HEK293 (cell line): ENCODE measurements around the gene GNPNAT1.

Source experiments
- CTCF ChIA-PET: fragments of 350-600 bp; formaldehyde crosslinking; extraction: SDS; loops from one replicate; lab custom pipeline; 2021; ENCODE audit warnings: antibody characterized with exemption; lab: Yijun Ruan, JAX
- POLR2A ChIA-PET: fragments of 300-600 bp; formaldehyde crosslinking; extraction: SDS; loops from one replicate; lab custom pipeline; 2020; ENCODE audit warnings: antibody characterized with exemption, inconsistent platforms; lab: Yijun Ruan, JAX
- H3K27ac ChIP-seq: fragments of 200-500 bp; sonication (Bioruptor generic); 2 replicates; pipeline ENCODE4 v1.5.1; 2014; ENCODE audit warnings: low read depth, low read length, control low read depth, inconsistent platforms; ENCODE audit errors: extremely low read depth
- H3K36me3 ChIP-seq, 2 experiments: fragments of 200-500 bp in 1 of 2; sonication (Bioruptor generic) in 1 of 2; 1 replicate in 1 of 2; 2 replicates in 1 of 2; pipeline ENCODE4 v1.5.1; 2014 to 2017; ENCODE audit warnings: inconsistent platforms in 2 of 2, low read length in 2 of 2; ENCODE audit not compliant: control insufficient read depth in 2 of 2, insufficient read depth in 1 of 2
- H3K4me1 ChIP-seq: fragments of 200-500 bp; sonication (Bioruptor generic); 2 replicates; pipeline ENCODE4 v1.5.1; 2014; ENCODE audit warnings: mild to moderate bottlenecking, low read length, inconsistent platforms; ENCODE audit not compliant: control insufficient read depth, insufficient read depth
- H3K4me3 ChIP-seq: 2 replicates; pipeline ENCODE4 v1.5.1; 2011; ENCODE audit warnings: low read depth, mild to moderate bottlenecking, control low read depth, low read length, moderate library complexity
- H3K9me3 ChIP-seq: fragments of 200-500 bp; sonication (Bioruptor generic); 2 replicates; pipeline ENCODE4 v1.5.1; 2014; ENCODE audit warnings: low read depth, low read length, inconsistent platforms; ENCODE audit not compliant: control insufficient read depth, insufficient read depth
- FEZF1 ChIP-seq: fragments of 450-650 bp; formaldehyde crosslinking; IDR thresholded peaks from 2 replicates; pipeline ENCODE4 v1.5.1; 2016; ENCODE audit warnings: missing biosample characterization, missing genetic modification characterization
- GLIS1 ChIP-seq: fragments of 450-650 bp; formaldehyde crosslinking; IDR thresholded peaks from 2 replicates; pipeline ENCODE4 v1.5.1; 2016; ENCODE audit warnings: missing biosample characterization, missing genetic modification characterization
- HIC1 ChIP-seq: fragments of 450-650 bp; formaldehyde crosslinking; IDR thresholded peaks from 2 replicates; pipeline ENCODE4 v1.5.1; 2016; ENCODE audit warnings: missing biosample characterization, missing genetic modification characterization
- KLF10 ChIP-seq: fragments of 450-650 bp; IDR thresholded peaks from 2 replicates; pipeline ENCODE4 v1.5.1; 2018; ENCODE audit warnings: missing biosample characterization, mild to moderate bottlenecking, missing genetic modification characterization
- KLF9 ChIP-seq: fragments of 450-650 bp; formaldehyde crosslinking; IDR thresholded peaks from 2 replicates; pipeline ENCODE4 v1.5.1; 2016; ENCODE audit warnings: missing biosample characterization, missing genetic modification characterization, low read depth
- OSR2 ChIP-seq: fragments of 450-650 bp; formaldehyde crosslinking; IDR thresholded peaks from 2 replicates; pipeline ENCODE4 v1.5.1; 2016; ENCODE audit warnings: missing biosample characterization, missing genetic modification characterization
- PRDM4 ChIP-seq: fragments of 450-650 bp; formaldehyde crosslinking; IDR thresholded peaks from 2 replicates; pipeline ENCODE4 v1.5.1; 2017; ENCODE audit warnings: missing biosample characterization, missing genetic modification characterization
- WT1 ChIP-seq: fragments of 450-650 bp; formaldehyde crosslinking; IDR thresholded peaks from 2 replicates; pipeline ENCODE4 v1.5.1; 2016; ENCODE audit warnings: missing biosample characterization, missing genetic modification characterization
- ZNF146 ChIP-seq: fragments of 450-650 bp; formaldehyde crosslinking; IDR thresholded peaks from 2 replicates; pipeline ENCODE4 v1.5.1; 2016; ENCODE audit warnings: missing biosample characterization, missing genetic modification characterization
- ZNF184 ChIP-seq: fragments of 450-650 bp; IDR thresholded peaks from 2 replicates; pipeline ENCODE4 v1.5.1; 2018; ENCODE audit warnings: missing biosample characterization, mild to moderate bottlenecking, missing genetic modification characterization
- ZNF292 ChIP-seq: fragments of 450-650 bp; formaldehyde crosslinking; IDR thresholded peaks from 2 replicates; pipeline ENCODE4 v1.5.1; 2016; ENCODE audit warnings: low read depth, missing biosample characterization, missing genetic modification characterization, borderline replicate concordance
- ZNF311 ChIP-seq: fragments of 450-650 bp; formaldehyde crosslinking; IDR thresholded peaks from 2 replicates; pipeline ENCODE4 v1.5.1; 2017; ENCODE audit warnings: missing biosample characterization, missing genetic modification characterization, borderline replicate concordance
- ZNF341 ChIP-seq: fragments of 450-650 bp; formaldehyde crosslinking; IDR thresholded peaks from 2 replicates; pipeline ENCODE4; 2016; ENCODE audit warnings: low read depth, missing biosample characterization, missing genetic modification characterization
- ZNF404 ChIP-seq: fragments of 450-650 bp; formaldehyde crosslinking; IDR thresholded peaks from 2 replicates; pipeline ENCODE4 v1.5.1; 2017; ENCODE audit warnings: missing biosample characterization, missing genetic modification characterization
- ZNF544 ChIP-seq: fragments of 450-650 bp; formaldehyde crosslinking; IDR thresholded peaks from 2 replicates; pipeline ENCODE4 v1.5.0; 2017; ENCODE audit warnings: missing biosample characterization, missing genetic modification characterization
- ZNF549 ChIP-seq: fragments of 450-650 bp; IDR thresholded peaks from 2 replicates; pipeline ENCODE4 v1.5.1; 2018; ENCODE audit warnings: missing biosample characterization, missing genetic modification characterization, mild to moderate bottlenecking, inconsistent platforms, moderate library complexity
- ZNF558 ChIP-seq: fragments of 450-650 bp; formaldehyde crosslinking; IDR thresholded peaks from 2 replicates; pipeline ENCODE4 v1.5.1; 2016; ENCODE audit warnings: missing biosample characterization, missing genetic modification characterization
- ZNF596 ChIP-seq: fragments of 450-650 bp; IDR thresholded peaks from 2 replicates; pipeline ENCODE4 v1.5.0; 2018; ENCODE audit warnings: missing biosample characterization, mild to moderate bottlenecking, missing genetic modification characterization, moderate library complexity
- ZNF624 ChIP-seq: fragments of 450-650 bp; formaldehyde crosslinking; IDR thresholded peaks from 2 replicates; pipeline ENCODE4 v1.5.1; 2017; ENCODE audit warnings: missing biosample characterization, missing genetic modification characterization
- ZNF626 ChIP-seq: fragments of 450-650 bp; sonication (Bioruptor Pico); formaldehyde crosslinking; IDR thresholded peaks from 2 replicates; pipeline ENCODE4 v1.5.1; 2018; ENCODE audit warnings: missing biosample characterization, missing genetic modification characterization, inconsistent platforms
- ZNF707 ChIP-seq: fragments of 450-650 bp; formaldehyde crosslinking; IDR thresholded peaks from 2 replicates; pipeline ENCODE4 v1.5.1; 2016; ENCODE audit warnings: missing biosample characterization, missing genetic modification characterization
- ZNF791 ChIP-seq: fragments of 450-650 bp; formaldehyde crosslinking; IDR thresholded peaks from 2 replicates; pipeline ENCODE4 v1.5.1; 2016; ENCODE audit warnings: missing biosample characterization, missing genetic modification characterization
- ZSCAN16 ChIP-seq: fragments of 450-650 bp; formaldehyde crosslinking; IDR thresholded peaks from 2 replicates; pipeline ENCODE4 v1.5.1; 2016; ENCODE audit warnings: missing biosample characterization, missing genetic modification characterization
- ZXDB ChIP-seq: fragments of 450-650 bp; formaldehyde crosslinking; IDR thresholded peaks from 2 replicates; pipeline ENCODE4 v1.5.1; 2016; ENCODE audit warnings: missing biosample characterization, missing genetic modification characterization
- TF ChIP-seq, protein P1 (sequence below): fragments of 450-650 bp; IDR thresholded peaks from 2 replicates; pipeline ENCODE4 v1.5.1; 2018; ENCODE audit warnings: missing biosample characterization, mild to moderate bottlenecking, missing genetic modification characterization

GNPNAT1 gene

DNA sequence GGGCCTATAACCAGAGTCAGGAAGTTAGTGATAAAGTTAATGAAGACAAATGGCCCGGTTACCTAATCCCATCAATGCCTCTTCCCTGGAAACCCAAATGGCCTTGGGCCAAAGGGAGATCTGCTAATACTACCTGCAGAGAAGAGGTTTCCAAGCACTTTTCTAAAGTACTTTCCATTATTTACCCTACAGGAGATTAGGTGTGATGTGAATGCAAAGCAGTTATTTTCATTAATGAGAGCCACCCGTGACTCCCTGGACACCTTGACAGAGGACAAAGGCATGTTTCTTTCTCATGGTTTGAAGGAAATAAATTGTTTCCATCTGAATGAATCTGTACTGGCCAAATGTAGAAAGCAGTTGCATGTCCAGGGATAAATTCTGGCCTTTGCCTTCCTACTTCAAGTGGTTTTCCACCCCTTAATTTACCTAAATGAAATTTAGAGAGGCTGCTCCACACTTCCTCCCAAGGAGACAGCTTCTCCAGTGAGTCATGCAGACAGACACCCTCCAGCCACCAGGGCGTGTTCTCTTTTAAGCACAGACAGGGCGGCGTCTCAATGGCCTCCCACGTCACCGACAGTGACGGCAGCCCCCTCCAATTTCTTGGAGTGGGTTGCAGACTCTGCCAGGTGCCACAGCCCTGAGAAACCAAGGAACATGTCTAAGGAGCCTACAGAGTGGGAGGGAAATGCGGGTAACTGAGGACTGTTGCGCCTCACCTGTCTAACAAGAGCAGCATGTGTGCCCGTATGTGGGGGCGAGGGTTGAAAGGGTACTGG, 43.9 kb upstream of the GNPNAT1 start (continued):
- peak; percentile 64; the same call in 1 of the 2 replicates for TF ChIP-seq ZXDB (tag by site-specific recombination)
- no peak for TF ChIP-seq ZNF596 (tag by site-specific recombination)
- TF ChIP-seq ZNF341 (tag by site-specific recombination): no peak
- TF ChIP-seq KLF9 (tag by site-specific recombination): no peak
- no peak for TF ChIP-seq ZNF626 (tag by site-specific recombination)
- TF ChIP-seq ZNF292 (tag by site-specific recombination): no peak
- TF ChIP-seq ZNF184: no peak
- peak; percentile 63 for TF ChIP-seq OSR2 (tag by site-specific recombination)
- TF ChIP-seq ZNF544: no peak
- no peak for TF ChIP-seq ZNF404 (tag by site-specific recombination)
- TF ChIP-seq ZSCAN16 (tag by site-specific recombination): peak; percentile 93
- TF ChIP-seq HIC1: peak; percentile 72; the same call in 1 of the 2 replicates

DNA sequence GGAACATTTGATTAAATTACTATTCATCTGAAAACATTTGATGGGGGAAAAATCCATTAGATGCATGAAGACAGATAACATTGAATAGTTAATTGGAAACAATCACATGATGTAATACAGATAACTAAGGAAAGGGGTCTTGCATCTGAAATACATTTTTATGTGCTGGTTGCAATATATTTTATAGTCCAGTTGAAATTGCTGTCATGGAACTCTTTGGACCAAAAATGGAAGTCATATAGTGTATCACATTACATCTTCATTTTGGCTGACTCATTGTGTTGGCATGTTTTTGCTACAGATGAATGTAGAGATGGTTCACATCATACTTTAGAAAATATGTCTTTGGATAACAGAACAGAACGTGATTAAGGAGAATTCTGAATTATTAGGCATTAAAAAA, 43.0 kb upstream of the GNPNAT1 start:
- peaks cover 17% of the 10 kb centered on the region for H3K4me1 ChIP-seq
- no peaks in the 10 kb centered on the region for H3K9me3 ChIP-seq
- ChIA-PET POLR2A (interaction anchor here (0.6 to 1.0 kb wide), 4 partner anchors 22 to 495 kb away, joined by 3 to 8 read pairs (median 3); partner anchors contain the start of gene FERMT2), CTCF (interaction anchor here (0.7 to 0.8 kb wide), 5 partner anchors 19 to 318 kb away, joined by 3 to 6 read pairs (median 3); no protein-coding TSS in a partner anchor)
- no peak overlapping the region for H3K4me3 ChIP-seq
- TF ChIP-seq, protein P1, sequence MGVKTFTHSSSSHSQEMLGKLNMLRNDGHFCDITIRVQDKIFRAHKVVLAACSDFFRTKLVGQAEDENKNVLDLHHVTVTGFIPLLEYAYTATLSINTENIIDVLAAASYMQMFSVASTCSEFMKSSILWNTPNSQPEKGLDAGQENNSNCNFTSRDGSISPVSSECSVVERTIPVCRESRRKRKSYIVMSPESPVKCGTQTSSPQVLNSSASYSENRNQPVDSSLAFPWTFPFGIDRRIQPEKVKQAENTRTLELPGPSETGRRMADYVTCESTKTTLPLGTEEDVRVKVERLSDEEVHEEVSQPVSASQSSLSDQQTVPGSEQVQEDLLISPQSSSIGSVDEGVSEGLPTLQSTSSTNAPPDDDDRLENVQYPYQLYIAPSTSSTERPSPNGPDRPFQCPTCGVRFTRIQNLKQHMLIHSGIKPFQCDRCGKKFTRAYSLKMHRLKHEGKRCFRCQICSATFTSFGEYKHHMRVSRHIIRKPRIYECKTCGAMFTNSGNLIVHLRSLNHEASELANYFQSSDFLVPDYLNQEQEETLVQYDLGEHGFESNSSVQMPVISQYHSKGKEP: peak; percentile 61
- TF ChIP-seq ZNF707 (tag by site-specific recombination): no peak
- no peaks in the 10 kb centered on the region for H3K36me3 ChIP-seq
- H3K27ac ChIP-seq: no peak overlapping the region

GRCh38 chr14:52833891-52834290, 42.5 kb upstream of the GNPNAT1 start:
- H3K4me3 ChIP-seq: no peak overlapping the region
- no peaks in the 10 kb centered on the region for H3K9me3 ChIP-seq
- POLR2A ChIA-PET: interaction anchor here (0.7 to 1.0 kb wide), 2 partner anchors 22 to 117 kb away, joined by 3 to 8 read pairs; partner anchors contain the start of gene FERMT2
- H3K27ac ChIP-seq: no peak overlapping the region
- no peak for TF ChIP-seq ZNF624 (tag by site-specific recombination)
- TF ChIP-seq PRDM4 (tag by site-specific recombination): no peak
- no peak for TF ChIP-seq ZNF549 (tag by site-specific recombination)
- TF ChIP-seq ZNF558 (tag by site-specific recombination): no peak
- TF ChIP-seq WT1 (tag by site-specific recombination): no peak
- TF ChIP-seq KLF10: no peak
- no peak for TF ChIP-seq FEZF1 (tag by site-specific recombination)
- no peak for TF ChIP-seq GLIS1 (tag by site-specific recombination)
- no peak for TF ChIP-seq ZNF146 (tag by site-specific recombination)
- no peak for TF ChIP-seq ZNF311 (tag by site-specific recombination)
- TF ChIP-seq ZNF707 (tag by site-specific recombination): no peak
- no peak for TF ChIP-seq ZNF791 (tag by site-specific recombination)
- peaks cover 17% of the 10 kb centered on the region for H3K4me1 ChIP-seq
- CTCF ChIA-PET: interaction anchor here (0.7 kb wide), 2 partner anchors 45 to 283 kb away, joined by 5 to 6 read pairs; no protein-coding TSS in a partner anchor
- H3K36me3 ChIP-seq: no peaks in the 10 kb centered on the region
